NCI-H2171 treated with DMSO at 0.1 percent for 48 hours (cell line): ENCODE results near the gene OR4F6.
"Not testable (repeated sequence)": the region's sequence is repeated elsewhere in the genome, so short reads cannot be mapped to it uniquely, and the experiment has no call there.

Source experiments
- DNase-seq: peaks from one replicate; lab custom pipeline; 2025; lab: John Stamatoyannopoulos, UW

Gene OR4F6, protein sequence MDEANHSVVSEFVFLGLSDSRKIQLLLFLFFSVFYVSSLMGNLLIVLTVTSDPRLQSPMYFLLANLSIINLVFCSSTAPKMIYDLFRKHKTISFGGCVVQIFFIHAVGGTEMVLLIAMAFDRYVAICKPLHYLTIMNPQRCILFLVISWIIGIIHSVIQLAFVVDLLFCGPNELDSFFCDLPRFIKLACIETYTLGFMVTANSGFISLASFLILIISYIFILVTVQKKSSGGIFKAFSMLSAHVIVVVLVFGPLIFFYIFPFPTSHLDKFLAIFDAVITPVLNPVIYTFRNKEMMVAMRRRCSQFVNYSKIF

DNA sequence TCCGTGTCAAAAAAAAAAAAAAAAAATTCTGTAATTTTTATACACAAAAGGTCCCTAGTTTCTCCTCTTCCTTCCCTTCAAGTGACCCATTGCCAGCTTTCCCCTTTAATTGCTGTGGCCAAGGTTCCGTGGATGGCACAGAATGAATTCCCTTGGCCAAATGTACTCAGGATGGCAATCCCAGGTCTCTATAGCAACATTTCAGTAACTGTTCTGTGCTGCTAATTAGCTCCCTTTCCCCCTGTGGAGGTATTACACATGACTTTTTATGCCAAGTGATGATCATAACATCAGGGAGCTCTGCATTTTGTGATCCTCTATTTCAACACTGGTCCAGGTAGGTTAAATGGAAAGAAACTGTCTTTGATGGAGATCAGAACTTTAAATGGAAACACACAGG, at the start of gene OR4F6:
OR4F6 (plus strand) TSS at position 301 of the 400 bp plus-strand sequence. CDS start 2,211 bp downstream, outside the sequence.
- no peak for DNase-seq

DNA sequence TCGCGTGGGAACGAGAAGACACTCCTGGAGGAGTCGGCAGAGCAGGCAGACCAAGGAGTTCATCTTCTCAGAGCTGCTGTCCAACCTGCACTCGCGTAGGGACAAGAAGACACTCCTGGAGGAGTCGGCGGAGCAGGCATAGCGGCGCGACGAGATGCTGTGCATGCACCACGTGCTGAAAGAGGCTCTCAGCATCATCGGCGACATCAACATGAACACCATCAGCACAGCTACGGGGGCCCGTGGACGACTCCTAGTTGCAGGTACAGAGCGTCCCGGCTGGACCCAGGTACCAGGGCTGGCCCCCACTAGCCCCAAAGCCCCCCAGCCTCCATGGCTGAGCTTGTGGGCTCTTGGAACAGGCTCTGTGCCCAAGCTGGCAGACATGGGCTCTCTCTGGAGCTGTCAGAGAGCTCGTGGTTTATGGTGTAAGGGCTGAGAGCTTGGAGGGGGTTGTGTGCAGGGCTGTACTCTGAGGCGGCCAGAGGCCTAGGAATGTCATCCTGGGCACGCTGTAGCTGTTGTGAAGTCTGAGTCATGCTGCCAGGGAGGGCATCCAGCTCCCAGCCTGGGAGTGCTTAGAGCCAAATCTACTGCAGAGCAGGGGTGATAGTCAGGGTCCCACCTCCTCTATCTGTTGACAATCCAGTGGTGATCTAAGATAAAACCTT, 38.5 kb upstream of the OR4F6 start:
- DNase-seq: not testable (repeated sequence)

DNA sequence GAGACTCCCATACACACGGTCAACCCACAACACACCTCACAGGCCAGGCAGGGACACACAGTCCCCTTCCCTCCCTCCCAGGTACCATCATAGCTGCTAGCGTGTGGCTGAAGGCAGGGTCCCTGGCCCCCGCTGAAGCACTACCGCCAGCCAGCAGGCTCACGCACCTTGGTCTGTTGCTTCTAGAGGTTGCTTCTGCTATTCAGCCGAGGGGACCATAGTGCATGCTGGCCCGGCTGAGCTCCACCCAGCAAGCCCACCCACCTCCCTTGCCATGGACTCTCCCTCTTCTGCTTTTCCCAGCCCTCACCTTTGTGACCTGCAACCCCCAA, 38.0 kb upstream of the OR4F6 start:
- DNase-seq: not testable (repeated sequence)

DNA sequence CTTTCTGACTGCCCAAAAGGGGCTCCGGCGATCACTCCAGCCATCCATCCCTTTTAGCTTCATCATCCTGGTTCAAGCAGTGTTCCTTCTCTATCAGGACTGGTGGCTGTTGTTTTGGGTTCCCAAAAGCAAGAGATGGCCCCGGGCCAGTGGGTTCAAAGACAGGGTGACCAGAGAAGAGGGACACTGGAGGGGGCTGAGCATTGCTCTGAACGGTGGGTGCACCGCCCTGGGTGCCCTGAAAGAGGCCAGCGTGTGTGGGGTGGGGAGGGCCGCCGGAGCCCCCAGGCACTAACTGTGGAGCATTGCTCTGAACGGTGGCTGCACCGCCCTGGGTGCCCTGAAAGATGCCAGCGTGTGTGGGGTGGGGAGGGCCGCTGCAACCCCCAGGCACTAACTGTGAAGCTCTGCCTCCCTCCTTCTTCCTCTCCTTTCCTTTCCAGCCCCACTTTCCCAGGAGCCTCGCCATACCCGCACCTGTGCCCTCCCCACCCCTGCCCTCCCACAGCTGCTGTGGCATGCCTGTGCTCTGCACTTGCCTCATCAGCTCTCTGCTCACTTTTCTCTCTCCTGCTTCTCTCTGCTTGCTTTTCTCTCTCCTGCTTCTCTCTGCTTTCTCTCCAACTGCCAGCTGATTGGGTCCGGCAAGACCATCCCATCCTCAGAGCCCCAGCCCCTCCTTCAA, 37.4 kb upstream of the OR4F6 start:
- DNase-seq: no peak

DNA sequence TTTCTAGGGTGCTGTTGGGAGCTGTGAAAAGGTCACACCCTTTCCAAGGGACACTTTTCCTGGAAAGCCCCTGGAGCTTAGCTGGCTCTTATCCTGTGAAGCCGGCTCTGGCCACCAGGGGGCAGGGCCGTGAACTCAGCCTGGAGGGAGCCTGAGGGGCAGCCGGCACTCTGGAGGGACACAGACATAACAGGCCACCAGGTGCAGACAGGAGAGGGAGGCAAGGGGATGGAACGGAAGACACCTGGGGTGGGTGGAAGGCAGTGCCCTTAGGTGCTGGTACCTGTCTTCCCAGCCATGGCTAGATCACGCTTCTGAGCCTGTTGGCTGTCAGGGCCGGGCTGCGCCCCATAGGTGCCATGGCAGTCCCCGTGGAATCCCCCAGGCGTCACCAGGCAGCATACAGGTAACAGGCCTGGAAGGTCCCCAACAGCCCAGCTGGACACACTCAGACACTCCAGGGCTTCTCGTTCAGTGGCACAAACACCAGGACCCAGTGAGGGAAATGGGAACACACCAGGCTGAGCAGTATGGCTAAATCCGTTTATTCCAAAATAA, 36.1 kb upstream of the OR4F6 start:
- not testable (repeated sequence) for DNase-seq

DNA sequence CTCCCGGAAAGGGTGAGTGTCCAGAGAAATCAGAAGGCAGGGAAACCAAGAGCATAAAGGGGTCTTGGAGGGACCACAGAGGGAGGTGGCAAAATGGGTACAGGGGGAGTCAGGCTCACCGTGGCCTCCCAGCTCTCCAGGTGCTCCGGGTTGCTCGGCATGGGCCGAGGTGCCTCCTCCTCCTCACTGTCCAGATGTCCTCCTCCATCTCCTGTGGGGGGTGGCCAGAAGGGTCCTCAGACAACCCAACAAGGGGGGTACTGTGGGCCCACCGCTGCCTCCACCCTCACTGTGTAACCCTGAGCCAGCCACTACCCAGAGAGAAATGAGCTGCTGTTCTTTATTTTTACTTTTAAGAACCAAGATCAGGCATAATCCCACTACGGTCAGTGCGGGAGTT, 30.4 kb upstream of the OR4F6 start:
- DNase-seq: no peak

DNA sequence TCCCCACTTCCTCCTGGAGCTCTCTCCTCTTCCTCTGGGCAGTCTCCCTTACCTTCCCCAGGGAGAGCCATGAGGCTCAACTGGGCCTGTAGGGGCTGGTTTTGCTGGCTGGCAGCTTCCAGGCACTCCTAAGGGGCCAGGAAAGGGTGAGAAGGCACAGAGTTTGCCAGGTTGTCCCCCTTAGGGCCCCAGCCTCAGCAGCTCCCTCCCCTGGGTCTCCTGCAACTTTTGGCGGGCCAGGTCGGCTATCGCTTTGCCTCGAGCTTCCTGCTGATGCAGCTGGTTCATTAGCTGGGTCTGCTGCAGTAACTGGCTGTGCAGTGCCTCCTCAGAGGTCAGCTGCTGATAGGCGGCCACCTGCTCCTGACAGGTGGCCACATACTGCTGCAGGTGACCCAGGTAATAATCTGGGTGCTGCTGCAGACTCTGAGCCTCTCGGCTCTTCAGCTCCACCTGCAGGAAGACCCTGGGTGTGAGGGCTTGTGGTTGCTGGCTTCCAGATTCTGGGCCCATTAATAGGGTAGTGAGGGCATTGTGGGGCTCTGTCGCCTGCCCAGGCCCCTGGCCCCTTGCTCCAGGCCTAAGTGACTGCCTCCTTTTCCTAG, 29.7 kb upstream of the OR4F6 start:
- DNase-seq: peak; percentile 6

DNA sequence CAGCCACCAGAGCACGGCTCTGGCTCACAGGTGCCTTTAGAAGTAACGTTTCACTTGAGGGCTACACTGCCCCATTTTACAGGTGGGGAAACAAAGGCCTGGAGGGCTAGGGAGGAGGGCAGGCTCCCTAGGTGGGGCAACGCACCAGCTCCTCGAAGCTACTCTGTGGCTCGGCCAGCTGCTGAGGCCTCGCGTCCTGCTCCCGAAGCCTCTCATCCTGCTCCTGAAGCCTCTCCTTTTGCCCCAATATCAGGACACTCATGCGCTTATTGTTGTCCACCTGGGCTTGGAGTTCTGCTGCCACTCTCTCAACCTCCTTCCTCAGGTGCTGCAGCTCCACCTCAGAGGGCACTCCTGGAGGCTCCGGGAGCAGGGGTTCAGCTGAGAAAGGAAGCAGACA, 28.2 kb upstream of the OR4F6 start:
- DNase-seq: no peak

DNA sequence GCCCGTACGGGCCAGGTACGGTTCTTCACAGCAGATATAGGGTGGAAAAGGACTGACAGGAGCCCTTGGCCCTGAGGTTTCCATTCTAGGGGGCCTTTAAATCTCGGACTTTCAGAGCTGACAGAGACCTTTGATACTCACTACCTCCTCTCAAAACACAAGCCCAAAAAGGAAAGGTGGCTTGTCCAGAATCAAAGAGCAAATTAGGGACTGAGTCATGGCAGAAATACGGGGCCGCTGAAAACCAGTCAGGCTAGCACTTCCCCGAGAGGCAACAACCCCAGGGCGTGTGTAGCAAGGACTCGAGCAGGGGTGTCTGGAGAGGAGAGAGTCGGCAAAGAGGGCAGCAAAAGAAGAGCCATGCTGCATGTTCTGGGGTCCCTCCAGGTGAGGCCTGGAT, 24.7 kb upstream of the OR4F6 start:
- DNase-seq: not testable (repeated sequence)

DNA sequence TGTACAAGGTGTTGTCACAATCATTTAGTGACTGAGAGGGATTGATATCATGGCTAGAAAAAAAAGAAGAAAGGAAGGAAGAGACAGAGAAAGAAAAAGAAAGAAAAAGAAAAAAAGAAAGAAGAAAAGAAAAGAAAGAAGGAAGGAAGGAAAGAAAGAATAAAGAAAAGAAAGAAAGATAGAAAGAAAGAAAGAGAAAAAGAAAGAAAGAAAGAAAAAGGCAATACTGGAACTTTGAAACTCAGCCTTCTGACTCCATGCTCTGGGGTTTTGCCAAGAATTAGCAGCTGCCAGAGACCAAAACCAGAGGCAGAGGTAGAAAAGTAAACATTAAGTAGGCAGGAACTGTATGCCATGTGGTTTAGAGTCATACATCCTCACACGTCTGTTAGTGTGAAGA, 23.1 kb upstream of the OR4F6 start:
- peak; percentile 12 for DNase-seq

DNA sequence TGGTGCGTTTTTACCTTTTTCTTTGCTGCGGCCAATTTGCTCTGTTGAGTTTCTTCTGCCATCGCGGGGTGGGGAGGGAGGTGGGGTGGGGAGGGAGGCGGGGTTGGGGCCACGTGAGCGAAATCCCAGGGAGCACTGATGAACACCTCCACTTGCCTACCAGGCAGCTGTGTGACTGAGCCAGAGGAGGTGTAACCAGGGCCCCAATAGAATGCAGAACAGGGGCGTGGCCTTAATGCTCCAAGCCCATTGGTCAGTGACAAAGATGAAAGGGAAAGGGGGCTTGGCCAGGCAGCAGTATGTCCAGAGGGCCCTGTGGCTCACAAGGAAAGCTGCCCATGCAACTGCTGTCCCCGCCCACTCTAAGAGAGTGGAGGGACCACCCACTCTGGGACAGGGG, 21.4 kb upstream of the OR4F6 start:
- no peak for DNase-seq

DNA sequence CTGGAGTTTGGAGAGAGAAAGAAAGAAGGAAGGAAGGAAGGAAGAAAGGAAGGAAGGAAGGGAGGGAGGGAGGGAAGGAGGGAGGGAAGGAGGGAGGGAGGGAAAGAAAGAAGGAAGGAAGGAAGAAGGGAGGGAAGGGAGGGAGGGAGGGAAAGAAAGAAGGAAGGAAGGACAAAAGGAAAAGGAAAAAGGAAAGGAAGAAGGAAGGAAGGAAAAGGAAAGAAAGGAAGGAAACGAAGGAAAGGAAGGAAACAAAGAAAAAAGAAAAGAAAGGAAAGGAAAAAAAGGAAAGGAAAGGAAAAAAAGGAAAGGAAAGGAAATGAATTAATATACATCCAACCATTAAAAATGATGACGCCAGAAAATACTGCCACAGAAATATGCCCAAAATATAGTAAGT, 18.7 kb upstream of the OR4F6 start:
- DNase-seq: no peak

DNA sequence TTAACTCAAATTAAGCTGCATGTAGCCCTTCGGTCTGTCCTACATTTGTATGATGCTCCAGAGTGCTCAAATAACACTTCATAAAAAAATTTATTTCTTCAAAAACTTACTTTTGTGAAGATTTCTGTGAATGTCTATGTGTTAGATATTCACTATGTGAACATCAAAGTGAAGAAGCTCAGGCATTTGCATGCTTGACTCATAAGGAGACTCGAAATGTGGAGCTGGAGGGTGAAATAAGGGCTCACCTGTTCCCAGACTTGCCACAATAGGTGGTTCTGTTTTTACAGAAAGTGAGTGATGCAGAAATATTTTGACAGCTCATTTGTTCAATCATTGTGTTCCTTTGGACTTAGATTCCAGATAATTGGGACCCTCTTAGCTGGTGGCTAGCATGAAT, 16.9 kb upstream of the OR4F6 start:
- not testable (repeated sequence) for DNase-seq

DNA sequence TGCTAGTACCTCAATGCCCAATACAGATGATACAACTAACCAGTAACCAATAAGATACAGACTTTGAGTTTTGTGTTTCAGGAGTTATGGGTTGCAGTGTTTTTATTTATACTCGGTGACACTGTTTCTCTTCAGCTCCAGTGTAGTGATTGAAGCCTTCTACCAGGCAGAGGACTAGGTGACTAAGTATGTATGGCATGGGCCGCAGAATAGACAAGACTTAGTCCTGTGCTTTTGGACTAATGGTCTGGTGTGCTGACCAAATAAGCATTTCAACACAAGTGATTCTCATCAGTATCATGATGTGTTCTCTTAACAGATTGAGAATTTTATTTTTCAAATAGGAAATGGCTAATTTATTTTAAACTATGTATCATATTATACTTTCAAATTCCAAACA, 15.3 kb upstream of the OR4F6 start:
- DNase-seq: not testable (repeated sequence)

DNA sequence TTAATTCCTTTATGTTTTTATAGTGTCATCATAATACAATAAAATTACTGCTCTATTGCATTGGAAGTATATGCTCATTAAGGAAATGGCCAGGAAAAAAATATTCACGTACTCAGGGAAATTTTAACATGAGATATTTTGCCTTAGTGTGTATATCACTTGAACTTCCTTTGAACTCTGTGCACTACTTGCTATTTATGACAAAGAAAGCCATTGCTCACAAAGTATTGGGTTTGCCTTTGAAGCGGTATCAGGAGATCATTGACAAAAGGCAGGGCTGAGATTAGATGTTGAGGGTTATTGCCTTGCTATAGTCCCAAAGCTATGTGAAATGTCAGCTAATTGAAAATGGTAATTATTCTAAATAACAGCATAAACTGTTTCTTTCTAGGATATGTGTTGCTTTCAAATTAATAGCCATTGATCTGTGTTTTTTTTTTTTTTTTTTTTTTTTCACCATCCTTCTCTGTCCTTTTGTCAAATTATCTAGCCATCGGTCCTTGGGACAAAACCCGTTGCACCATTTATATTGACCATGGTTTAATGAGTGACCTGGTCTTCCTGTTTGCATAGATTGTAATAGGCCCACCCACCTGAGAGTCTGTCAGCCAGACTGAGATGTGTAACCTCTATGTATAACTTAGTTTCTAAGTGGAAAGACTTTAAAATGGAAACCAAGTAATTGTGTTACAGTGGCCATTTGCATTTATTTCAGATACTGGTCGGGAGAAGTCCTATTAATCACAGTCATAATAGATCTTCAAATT, 14.6 kb upstream of the OR4F6 start:
- DNase-seq: not testable (repeated sequence)

DNA sequence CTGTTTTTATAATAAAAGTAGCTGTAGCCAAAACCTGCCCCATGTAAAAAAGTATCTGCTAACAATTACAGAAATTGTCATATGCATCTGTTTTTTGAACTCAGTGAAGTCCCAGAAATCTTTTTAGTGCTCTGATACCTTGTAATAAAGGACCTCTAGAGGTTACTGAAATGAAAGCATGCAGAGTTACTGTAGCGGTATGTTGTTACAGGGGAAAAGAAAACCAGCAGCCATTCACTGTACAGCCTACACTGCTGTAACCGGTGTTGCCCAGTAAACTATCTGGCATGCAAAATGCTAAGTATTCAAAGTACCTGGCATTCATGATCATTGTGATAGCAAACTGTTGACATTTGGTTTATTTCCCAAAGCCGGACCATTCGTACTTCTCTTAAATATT, 12.6 kb upstream of the OR4F6 start:
- DNase-seq: not testable (repeated sequence)

DNA sequence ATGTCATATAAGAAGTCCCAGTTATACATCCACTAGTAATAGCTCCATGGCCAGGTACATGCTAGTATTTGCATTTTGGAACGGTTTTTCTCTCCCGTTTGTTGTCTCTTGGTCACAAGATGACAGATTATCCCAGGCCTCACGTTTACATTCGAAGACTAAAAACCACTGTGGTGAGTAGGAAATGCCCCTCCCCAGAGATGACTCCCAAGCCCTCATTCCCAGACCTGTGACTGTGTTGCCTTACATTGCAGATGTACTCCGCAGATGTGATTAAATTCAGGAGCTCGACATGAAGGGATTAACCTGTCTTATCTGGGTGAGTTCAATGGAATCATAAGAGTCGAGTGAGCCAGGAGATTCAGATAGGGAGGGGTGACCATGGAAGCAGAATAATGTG, 9.3 kb upstream of the OR4F6 start:
- DNase-seq: not testable (repeated sequence)

DNA sequence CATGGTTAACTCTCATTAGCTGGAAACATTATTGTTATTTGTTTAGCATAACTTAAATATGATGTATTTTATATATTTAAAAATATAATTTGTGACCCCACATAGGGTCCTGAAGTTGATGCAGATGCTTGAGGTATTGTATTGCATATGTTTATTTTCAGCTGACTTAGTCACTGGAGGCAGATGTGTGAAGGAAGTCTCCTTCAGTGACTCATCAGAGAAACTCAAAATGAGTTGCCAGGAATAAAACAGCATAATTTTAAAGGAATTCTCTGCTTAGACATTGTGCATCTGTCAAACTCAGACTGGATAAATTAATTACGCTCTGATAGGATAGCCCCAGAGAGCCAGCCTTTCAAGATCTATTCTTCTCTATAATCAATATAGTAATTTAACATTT, 7.9 kb upstream of the OR4F6 start:
- DNase-seq: no peak

DNA sequence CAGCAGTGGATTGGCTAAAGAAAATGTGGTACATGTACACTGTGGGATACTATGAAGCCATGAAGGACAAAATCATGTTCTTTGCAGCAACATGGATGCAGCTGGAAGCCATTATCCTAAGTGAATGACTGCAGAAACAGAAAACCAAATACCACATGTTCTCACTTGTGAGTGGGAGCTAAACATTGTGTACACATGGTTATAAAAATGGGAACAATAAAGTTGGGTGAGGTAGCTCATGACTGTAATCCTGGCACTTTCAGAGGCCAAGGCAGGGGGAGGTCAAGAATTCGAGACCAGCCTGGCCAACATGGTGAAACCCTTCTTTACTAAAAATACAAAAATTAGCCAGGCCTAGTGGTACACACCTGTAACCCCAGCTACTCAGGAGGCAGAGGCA, 3.6 kb upstream of the OR4F6 start:
- DNase-seq: no peak

DNA sequence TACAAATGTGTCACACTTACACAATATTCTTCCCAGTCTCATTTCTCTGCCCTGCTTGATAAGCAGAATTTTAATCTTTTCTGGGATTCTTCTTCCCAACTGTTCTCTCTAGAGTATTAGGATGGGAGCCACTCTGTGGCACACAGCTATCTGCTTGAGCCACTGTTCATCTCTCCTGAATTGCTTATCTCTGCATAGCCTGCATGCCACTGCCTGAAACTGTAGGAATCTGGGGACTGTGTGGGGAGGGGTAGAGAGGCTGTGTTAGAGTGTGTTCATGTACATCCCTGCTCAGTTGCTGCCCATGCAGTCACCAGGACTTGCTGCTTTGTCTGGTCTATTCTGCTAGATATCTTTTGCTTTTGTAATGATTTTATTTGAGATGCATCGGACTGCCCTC, 2.3 kb upstream of the OR4F6 start:
- no peak for DNase-seq

DNA sequence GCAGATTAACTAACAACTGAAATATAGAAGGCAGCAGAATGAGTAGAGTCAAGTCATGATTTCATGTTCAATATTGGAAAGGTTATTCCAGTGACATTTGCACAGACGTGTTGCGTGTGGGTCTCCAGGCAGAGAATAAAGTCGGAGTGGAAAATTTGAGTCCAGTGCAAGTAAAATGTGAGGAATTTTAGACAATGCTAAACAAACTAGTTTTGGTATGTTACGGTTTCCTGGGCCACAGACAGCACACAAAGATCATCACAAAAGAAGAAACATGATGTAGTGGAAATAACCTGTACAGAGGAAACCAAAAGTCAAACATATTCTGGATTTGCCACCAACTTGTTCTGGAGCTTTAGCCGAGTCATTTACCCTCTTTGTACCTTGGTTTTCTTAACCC, 367 bp downstream of the OR4F6 start:
- no peak for DNase-seq

DNA sequence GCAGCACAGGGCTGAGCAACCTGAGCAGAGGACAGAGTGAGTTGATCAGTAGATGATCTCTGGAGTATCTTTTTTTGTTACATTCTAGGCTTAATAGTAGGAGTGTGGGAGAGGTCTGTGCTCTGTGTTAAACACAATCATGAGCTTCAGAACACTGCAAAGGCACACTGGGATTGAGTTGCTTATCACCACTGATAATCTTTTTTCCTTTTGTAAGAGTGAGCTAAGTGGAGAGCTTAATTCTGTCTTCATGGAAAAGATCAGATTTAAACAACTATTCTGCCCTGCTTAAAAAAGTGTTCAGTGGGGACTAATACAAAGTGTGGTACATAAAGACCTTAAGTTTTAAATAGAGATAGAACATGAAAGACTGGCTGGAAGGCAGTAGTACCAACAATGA, 1.1 kb downstream of the OR4F6 start:
- no peak for DNase-seq
